ENCODE data around the gene SMG6. TPM values are rescaled to one million over a fixed set of nuclear protein-coding genes. Genes with fewer than 3 reads are reported as not detected.

Gene SMG6
- polyA plus RNA-seq, 1 experiment, result 27.3 TPM

GRCh38 chr17:2179615-2180295 is 123.8 kb downstream of the SMG6 start:
- peak; percentile 97 for DNase-seq (ENCODE audit: low read depth, low spot score)
- POLR2A ChIA-PET, result interaction anchor here (0.6 to 1.2 kb wide), 9 partner anchors 28 to 108 kb away, joined by 3 to 9 read pairs (median 5); no protein-coding TSS in a partner anchor
- TF ChIP-seq, protein P1, sequence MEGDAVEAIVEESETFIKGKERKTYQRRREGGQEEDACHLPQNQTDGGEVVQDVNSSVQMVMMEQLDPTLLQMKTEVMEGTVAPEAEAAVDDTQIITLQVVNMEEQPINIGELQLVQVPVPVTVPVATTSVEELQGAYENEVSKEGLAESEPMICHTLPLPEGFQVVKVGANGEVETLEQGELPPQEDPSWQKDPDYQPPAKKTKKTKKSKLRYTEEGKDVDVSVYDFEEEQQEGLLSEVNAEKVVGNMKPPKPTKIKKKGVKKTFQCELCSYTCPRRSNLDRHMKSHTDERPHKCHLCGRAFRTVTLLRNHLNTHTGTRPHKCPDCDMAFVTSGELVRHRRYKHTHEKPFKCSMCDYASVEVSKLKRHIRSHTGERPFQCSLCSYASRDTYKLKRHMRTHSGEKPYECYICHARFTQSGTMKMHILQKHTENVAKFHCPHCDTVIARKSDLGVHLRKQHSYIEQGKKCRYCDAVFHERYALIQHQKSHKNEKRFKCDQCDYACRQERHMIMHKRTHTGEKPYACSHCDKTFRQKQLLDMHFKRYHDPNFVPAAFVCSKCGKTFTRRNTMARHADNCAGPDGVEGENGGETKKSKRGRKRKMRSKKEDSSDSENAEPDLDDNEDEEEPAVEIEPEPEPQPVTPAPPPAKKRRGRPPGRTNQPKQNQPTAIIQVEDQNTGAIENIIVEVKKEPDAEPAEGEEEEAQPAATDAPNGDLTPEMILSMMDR (IDR thresholded peaks at IDR 0.05; ENCODE audit: low read depth, low read length), result no peak
- CTCF ChIA-PET, result interaction anchor here (0.7 kb wide), 1 partner anchor 84 kb away, joined by 3 read pairs; no protein-coding TSS in a partner anchor
- no peaks in the 10 kb centered on the region for H3K9me3 ChIP-seq (ENCODE audit: control insufficient read depth, insufficient read depth, low read length)
- H3K27me3 ChIP-seq (ENCODE audit: control insufficient read depth, insufficient read depth, low read length), result no peaks in the 10 kb centered on the region
- H3K4me3 ChIP-seq (ENCODE audit: low read depth, low read length), result no peak overlapping the region
- peak overlapping the region; percentile 97 for H3K27ac ChIP-seq (ENCODE audit: low read depth, low read length)

DNA sequence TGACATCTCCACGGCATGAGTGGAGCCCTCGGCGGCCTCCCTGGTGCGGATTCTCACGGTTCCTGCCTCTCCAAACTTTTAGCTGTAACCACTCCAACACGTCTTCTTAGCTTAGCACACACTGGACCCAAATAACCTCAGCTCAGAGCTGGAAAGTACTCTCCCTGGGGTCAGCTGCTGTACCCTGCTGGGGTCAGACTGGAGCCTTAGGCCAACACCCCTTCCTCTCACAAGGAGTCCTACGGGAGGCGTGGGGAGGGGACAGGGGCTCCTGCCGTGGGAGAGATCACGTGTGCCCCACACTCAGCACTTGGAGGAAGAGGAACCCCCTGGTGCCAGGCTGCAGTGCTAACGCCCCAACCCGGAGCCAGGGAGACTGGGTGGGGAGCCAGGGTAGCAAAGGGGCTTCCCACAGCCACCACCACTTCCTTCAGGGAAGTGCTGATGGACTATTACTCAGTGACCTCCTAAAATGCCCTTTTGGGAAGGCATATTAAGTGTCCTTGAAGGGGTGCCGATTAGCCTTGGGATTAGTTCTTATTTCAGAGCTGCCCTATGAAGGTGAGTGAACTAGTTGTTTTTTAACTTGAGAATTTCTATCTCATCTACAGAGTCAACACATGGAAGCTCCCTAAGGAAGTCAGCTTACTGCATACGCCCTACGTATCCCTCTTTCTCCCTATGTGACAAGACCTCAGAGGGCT is 124.6 kb downstream of the SMG6 start:
- no peaks in the 10 kb centered on the region for H3K9me3 ChIP-seq (ENCODE audit: control insufficient read depth, insufficient read depth, low read length)
- peak overlapping the region; percentile 80 for H3K27ac ChIP-seq (ENCODE audit: low read depth, low read length)
- no peak for DNase-seq (ENCODE audit: low read depth, low spot score)
- H3K4me3 ChIP-seq (ENCODE audit: low read depth, low read length), result no peak overlapping the region
- ChIA-PET CTCF (interaction anchor here (0.7 to 0.9 kb wide), 2 partner anchors 83 to 124 kb away, joined by 3 to 4 read pairs; no protein-coding TSS in a partner anchor), POLR2A (interaction anchor here (0.6 to 1.2 kb wide), 10 partner anchors 27 to 124 kb away, joined by 3 to 9 read pairs (median 4); no protein-coding TSS in a partner anchor)
- H3K27me3 ChIP-seq (ENCODE audit: control insufficient read depth, insufficient read depth, low read length), result no peaks in the 10 kb centered on the region
- TF ChIP-seq, protein P1 (IDR thresholded peaks at IDR 0.05; ENCODE audit: low read depth, low read length), result no peak

DNA sequence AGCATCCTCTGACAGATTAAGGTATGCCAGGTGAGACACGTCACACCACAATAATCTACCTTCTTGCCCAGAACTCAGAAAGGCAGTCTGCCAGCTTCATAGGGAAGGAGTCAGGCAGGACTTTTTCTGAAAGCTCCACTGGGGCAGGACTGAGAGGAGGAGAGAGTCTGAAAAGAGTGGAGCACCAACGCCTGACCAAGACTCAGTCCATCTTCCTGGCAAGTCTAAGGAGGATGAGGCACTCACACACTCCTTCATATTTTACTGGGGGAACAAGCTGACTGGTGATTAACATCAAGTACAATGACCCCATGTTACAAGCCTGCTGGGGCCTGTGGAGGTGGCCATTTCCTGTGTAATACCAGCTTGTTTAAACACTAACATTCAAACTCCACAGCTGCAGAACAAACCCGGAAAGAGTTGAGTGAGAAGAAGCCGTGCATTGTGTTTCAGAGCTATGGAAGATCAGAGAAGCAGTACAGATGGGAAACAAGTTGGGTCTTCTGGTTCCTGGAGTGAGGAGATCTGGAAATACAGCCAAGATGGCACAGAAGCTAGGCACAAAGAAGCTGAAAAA is 126.3 kb downstream of the SMG6 start:
- no peaks in the 10 kb centered on the region for H3K9me3 ChIP-seq (ENCODE audit: control insufficient read depth, insufficient read depth, low read length)
- peak overlapping the region; percentile 54 for H3K27ac ChIP-seq (ENCODE audit: low read depth, low read length)
- ChIA-PET CTCF (interaction anchor here (1.7 kb wide), 1 partner anchor 82 kb away, joined by 6 read pairs; no protein-coding TSS in a partner anchor), POLR2A (interaction anchor here (0.8 to 1.2 kb wide), 4 partner anchors 20 to 123 kb away, joined by 3 to 4 read pairs (median 3); no protein-coding TSS in a partner anchor)
- no peak overlapping the region for H3K4me3 ChIP-seq (ENCODE audit: low read depth, low read length)
- TF ChIP-seq, protein P1 (IDR thresholded peaks at IDR 0.05; ENCODE audit: low read depth, low read length), result no peak
- no peaks in the 10 kb centered on the region for H3K27me3 ChIP-seq (ENCODE audit: control insufficient read depth, insufficient read depth, low read length)
- DNase-seq (ENCODE audit: low read depth, low spot score), result no peak

- no peak for DNase-seq (ENCODE audit: low read depth, low spot score)
- Histone ChIP-seq H3K9me3 (ENCODE audit: control insufficient read depth, insufficient read depth, low read length) (no peaks in the 10 kb centered on the region), H3K4me3 (ENCODE audit: low read depth, low read length) (no peak overlapping the region), H3K27ac (ENCODE audit: low read depth, low read length) (peak overlapping the region; percentile 54), H3K27me3 (ENCODE audit: control insufficient read depth, insufficient read depth, low read length) (no peaks in the 10 kb centered on the region)
- ChIA-PET CTCF (interaction anchor here (1.7 kb wide), 1 partner anchor 81 kb away, joined by 6 read pairs; no protein-coding TSS in a partner anchor), POLR2A (interaction anchor here (1.2 kb wide), 1 partner anchor 34 kb away, joined by 3 read pairs; no protein-coding TSS in a partner anchor)
- TF ChIP-seq, protein P1 (IDR thresholded peaks at IDR 0.05; ENCODE audit: low read depth, low read length), result no peak
Observed at GRCh38 chr17:2176499-2177169, 127.0 kb downstream of the SMG6 start.
